ENCODE results near the gene RSBN1. TPM values are rescaled to one million over a fixed set of nuclear protein-coding genes. Genes with fewer than 3 reads are reported as not detected.

The RSBN1 gene
- total and polyA plus RNA-seq, 2 experiments from 2014 or later: 15.4 to 17.4 TPM

GRCh38 chr1:113859478-113860175, 47.4 kb upstream of the RSBN1 start (continued):
- no peak for TF ChIP-seq REST (IDR thresholded peaks at IDR 0.05; ENCODE audit: unreplicated experiment)
- TF ChIP-seq ZNF114 (CRISPR knock-in tag; IDR thresholded peaks at IDR 0.05): no peak
- no peak for TF ChIP-seq ZNF331 (CRISPR knock-in tag; IDR thresholded peaks at IDR 0.05; ENCODE audit: low read depth)
- TF ChIP-seq EZH2 (IDR thresholded peaks at IDR 0.05; ENCODE audit: low read depth, unreplicated experiment): no peak
- TF ChIP-seq CREB1 (CRISPR knock-in tag; IDR thresholded peaks at IDR 0.05; ENCODE audit: low read depth): no peak
- no peak for TF ChIP-seq CTCF (conservative IDR thresholded peaks at IDR 0.05; ENCODE audit: low read depth in 2 of 2)
- no peak for TF ChIP-seq POLR2AphosphoS5 (IDR thresholded peaks at IDR 0.05; ENCODE audit: low read depth)

DNA sequence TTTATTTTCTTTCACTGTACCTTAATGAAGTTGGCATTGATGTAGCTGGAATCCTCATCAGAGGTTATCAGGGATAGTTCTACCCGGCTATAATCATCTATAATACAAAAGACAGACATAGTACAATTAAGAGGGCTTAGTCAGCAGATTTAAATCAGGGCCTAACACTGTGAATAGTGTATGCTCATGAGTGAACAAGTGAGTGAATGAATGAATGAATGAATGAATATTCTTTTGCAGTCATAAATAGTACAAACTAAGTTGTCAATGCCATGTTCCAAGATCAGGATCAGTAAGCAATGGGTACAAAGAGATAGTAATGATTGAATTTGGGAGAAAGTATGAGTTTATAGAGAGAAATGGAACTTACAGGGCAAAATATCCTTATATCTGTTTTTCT, 46.7 kb upstream of the RSBN1 start:
- H3K4me3 Mint-ChIP-seq: no peak overlapping the region
- Histone ChIP-seq H2AFZ (peak overlapping the region; percentile 90; the same call in 1 of the 2 replicates), H3K9me2 (ENCODE audit: insufficient read depth) (no peaks in the 10 kb centered on the region), H3K4me1 (ENCODE audit: insufficient read depth) (no peaks in the 10 kb centered on the region), H3K4me2 (no peak overlapping the region), H3K4me3 (no peak overlapping the region), H3F3A (replicated peaks; ENCODE audit: low read depth) (no peaks in the 10 kb centered on the region), H3K79me2 (replicated peaks; ENCODE audit: insufficient read depth) (no peaks in the 10 kb centered on the region), H3K27ac (ENCODE audit: low read depth) (no peak overlapping the region), H3K27me3 (ENCODE audit: insufficient read depth) (no peaks in the 10 kb centered on the region), H4K20me1 (replicated peaks; ENCODE audit: insufficient read depth) (no peaks in the 10 kb centered on the region), H3K36me3 (ENCODE audit: insufficient read depth) (no peaks in the 10 kb centered on the region)
- DNase-seq (ENCODE audit: low spot score) (no peak), ATAC-seq (no peak)
- no peak for TF ChIP-seq JUNB (IDR thresholded peaks at IDR 0.05; ENCODE audit: unreplicated experiment)
- no peak for TF ChIP-seq EZH2phosphoT487 (IDR thresholded peaks at IDR 0.05; ENCODE audit: unreplicated experiment)
- no peak for TF ChIP-seq EZH2 (IDR thresholded peaks at IDR 0.05; ENCODE audit: low read depth, unreplicated experiment)
- TF ChIP-seq CTCF (conservative IDR thresholded peaks at IDR 0.05; ENCODE audit: low read depth in 2 of 2): no peak
- no peak for TF ChIP-seq REST (IDR thresholded peaks at IDR 0.05; ENCODE audit: unreplicated experiment)
- H3K27ac Mint-ChIP-seq: no peak overlapping the region
- H3K9me3 Mint-ChIP-seq: no peaks in the 10 kb centered on the region
- no peaks in the 10 kb centered on the region for H3K36me3 Mint-ChIP-seq (ENCODE audit: low read depth)
- no peaks in the 10 kb centered on the region for H3K27me3 Mint-ChIP-seq (ENCODE audit: insufficient read depth, low read depth, poor library complexity)
- no peaks in the 10 kb centered on the region for H3K4me1 Mint-ChIP-seq
